Erythroblast (primary cell): ENCODE results near the gene ECEL1.

Experiments
- GATA1 ChIP-seq: IDR thresholded peaks from 2 replicates; pipeline ENCODE4 v1.6.1; 2011; ENCODE audit warnings: low read depth, mild to moderate bottlenecking, control low read depth, low read length, moderate library complexity
- POLR2A ChIP-seq: IDR thresholded peaks from 2 replicates; pipeline ENCODE4 v1.6.1; 2011; ENCODE audit warnings: mild to moderate bottlenecking, low read length

- TF ChIP-seq POLR2A (no peak), GATA1 (no peak)
These were observed 16.8 kb upstream of the ECEL1 start for GRCh38 chr2:232504438-232504837.
